D721Med (cell line): Measurements from ENCODE around the gene KRT73.

Source experiments
- DNase-seq: peaks from one replicate; pipeline ENCODE4 v3.0.0; 2011; ENCODE audit warnings: low spot score; ENCODE audit not compliant: insufficient read length
- FAIRE-seq: peaks from 2 replicates; lab custom pipeline; 2011; peaks lifted over from hg19 to GRCh38; lab: Jason Lieb, UNC
- TF ChIP-seq, protein P1 (sequence below): IDR thresholded peaks from 2 replicates; pipeline ENCODE4 v1.5.1; 2012; ENCODE audit warnings: mild to moderate bottlenecking, control low read depth; ENCODE audit not compliant: insufficient read depth; ENCODE audit errors: missing control alignments

KRT73 gene

DNA sequence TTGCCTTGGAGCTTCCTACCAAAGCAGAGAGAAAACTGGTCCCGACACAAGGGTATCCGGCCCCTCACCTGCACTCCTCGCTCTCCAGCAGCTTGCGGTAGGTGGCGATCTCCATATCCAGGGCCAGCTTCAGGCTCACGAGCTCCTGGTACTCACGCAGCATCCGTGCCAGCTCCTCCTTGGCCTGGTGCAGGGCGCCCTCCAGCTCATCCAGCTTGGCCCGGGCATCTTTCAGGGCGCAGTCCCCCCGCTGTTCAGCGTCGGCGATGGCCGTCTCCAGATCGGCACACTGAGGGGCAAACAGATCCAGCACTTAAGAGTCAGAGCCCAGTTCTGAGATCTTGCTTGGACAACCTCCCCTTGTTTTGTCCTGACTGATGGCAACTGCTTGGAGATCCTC, 30.8 kb downstream of the KRT73 start:
- DNase-seq: no peak

DNA sequence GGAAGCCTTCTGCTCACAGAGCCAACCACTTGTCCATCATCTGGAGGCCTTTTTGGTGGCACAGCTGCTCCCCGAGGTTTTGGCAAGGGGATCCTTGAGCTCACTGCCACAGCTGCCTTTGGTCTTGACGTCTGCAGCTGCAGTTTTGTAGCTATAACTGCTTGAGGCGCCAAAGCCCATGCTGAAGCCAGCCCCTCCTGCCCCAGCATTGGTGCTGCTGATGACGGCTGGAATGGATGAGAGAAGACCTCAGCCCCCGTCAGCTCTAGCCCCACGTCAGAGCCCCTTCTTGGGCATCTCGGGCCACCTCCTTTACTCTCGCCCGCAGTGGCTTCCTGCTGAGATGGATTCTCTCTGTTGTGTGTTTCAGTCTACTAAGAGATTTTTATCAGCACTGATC, 32.4 kb downstream of the KRT73 start:
- TF ChIP-seq, protein P1, sequence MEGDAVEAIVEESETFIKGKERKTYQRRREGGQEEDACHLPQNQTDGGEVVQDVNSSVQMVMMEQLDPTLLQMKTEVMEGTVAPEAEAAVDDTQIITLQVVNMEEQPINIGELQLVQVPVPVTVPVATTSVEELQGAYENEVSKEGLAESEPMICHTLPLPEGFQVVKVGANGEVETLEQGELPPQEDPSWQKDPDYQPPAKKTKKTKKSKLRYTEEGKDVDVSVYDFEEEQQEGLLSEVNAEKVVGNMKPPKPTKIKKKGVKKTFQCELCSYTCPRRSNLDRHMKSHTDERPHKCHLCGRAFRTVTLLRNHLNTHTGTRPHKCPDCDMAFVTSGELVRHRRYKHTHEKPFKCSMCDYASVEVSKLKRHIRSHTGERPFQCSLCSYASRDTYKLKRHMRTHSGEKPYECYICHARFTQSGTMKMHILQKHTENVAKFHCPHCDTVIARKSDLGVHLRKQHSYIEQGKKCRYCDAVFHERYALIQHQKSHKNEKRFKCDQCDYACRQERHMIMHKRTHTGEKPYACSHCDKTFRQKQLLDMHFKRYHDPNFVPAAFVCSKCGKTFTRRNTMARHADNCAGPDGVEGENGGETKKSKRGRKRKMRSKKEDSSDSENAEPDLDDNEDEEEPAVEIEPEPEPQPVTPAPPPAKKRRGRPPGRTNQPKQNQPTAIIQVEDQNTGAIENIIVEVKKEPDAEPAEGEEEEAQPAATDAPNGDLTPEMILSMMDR: no peak
- DNase-seq: no peak
- FAIRE-seq: no peak

More for the DNA sequence above, 30.8 kb downstream of the KRT73 start:
- FAIRE-seq: no peak
- TF ChIP-seq, protein P1: no peak

DNA sequence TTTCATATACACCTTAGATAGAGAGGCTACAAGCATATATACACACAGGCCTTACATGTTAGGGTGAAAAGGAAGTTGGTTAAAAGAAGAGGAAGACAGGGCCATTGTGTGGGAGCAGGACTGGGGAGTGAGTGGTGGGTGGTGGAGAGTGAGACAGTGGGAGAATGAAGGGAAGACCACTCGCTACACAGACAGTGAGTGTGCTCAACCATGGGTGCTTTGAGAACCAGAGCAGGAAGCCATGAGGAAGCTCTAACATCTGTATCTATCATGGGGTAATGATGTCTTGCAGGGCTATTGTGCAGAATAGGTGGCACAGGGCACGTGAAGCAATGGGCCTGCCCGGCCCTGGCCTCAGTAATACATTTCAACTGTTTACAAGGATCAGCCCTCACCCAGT, 33.3 kb downstream of the KRT73 start:
- DNase-seq (no peak), FAIRE-seq (no peak)
- TF ChIP-seq, protein P1: no peak

DNA sequence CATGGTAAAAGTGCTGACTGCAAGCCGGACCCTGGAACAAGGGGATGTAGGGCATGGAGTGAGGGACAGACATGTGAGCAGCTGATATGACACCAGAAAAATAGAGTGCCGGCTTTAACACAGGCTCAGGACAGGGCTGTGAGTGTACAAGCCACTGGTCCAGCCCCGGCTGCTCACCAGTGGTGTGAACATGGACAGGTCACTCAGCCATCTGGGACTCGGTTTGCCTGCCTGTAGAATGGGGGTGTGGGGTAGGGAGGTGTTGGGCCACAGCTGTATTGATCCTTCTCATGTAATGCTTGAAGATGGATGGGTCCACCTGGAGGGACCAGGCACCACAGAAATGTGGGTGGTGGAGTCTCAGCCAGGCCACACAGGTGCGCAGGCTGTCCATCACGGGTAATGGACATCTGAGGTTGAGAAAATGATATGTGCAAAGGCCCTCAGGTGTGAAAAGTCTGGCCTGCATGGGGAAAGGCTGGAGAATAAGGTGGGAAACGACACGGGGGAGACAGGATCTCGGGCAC, 34.1 kb downstream of the KRT73 start:
- TF ChIP-seq, protein P1: no peak
- FAIRE-seq (no peak), DNase-seq (no peak)

DNA sequence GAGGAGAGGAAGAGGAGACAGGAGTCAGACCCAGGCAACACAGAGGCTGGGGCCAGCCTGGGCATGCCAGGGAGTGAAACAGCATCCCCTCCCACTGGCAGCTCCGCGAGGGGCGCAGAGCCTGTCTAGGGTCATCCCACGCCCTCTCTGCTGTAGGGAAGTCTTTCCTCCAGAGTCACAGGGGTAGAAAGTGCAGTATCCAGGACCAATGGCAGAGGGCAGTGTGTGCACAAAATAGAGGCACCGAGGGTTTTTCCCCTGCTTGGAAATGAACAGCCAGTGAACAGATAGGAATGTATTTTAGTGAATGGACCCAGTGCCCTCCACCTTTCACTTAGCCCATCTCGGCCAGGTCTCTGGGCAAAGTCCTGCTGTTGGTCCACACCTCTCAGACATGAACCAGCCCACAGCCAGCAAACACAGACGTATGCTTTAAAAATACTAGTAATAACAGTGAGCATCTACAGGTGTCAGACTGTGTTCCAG, 35.3 kb downstream of the KRT73 start:
- TF ChIP-seq, protein P1: peak; percentile 68
- FAIRE-seq: no peak
- no peak for DNase-seq

DNA sequence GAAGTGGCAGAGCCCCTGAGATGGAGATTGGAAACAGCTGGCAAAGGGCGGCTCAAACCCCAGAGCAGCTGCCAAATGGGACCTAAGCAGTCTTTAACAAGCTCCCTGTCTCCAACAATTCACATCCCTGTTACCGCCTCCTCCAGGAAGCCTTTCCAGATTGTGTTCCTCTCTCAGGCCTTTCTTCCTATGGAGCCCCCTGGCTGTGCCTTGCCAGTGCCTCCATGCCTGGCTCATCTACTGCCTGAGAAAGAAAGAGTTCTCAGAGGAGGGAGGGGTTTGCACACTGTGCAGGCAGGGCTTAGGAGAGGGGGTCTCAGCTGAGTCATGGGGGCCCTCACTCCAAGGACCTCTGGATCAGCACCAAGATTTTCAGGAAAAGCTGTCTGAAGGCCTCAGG, 35.9 kb downstream of the KRT73 start:
- TF ChIP-seq, protein P1: no peak
- no peak for FAIRE-seq
- DNase-seq: no peak

DNA sequence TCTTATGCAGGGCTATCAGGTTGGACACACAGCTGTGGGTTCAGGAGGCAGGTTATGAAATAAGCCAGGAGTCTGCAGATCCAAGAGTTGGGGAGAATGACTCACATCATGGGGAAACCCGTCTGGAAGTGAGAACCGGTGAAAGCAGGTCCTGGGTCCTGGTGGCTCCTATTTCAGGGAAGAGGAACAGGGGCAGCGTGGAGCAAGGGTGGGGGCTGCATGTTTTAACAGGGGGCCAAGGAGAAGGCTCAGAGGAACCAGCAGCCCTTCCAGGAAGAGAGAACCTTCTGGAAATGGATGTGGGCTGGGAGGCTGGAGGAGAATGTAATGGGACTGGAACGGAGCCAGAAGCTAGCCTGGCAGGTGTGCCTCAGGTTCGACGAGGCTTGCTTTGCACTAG, 36.9 kb downstream of the KRT73 start:
- FAIRE-seq (no peak), DNase-seq (no peak)
- TF ChIP-seq, protein P1: no peak
